NB4 (cell line): Measurements from ENCODE around the gene PATJ.

Experiments used
- CTCF ChIP-seq: IDR thresholded peaks from one replicate; pipeline ENCODE4 v1.5.1; 2012; ENCODE audit warnings: low read depth, low read length
- MAX ChIP-seq: IDR thresholded peaks from 2 replicates; pipeline ENCODE4 v1.6.1; 2011; ENCODE audit warnings: low read depth, low read length
- POLR2A ChIP-seq: IDR thresholded peaks from 2 replicates; pipeline ENCODE4 v1.6.1; 2011; ENCODE audit warnings: mild to moderate bottlenecking; ENCODE audit not compliant: insufficient read length; ENCODE audit errors: extremely low read depth

GRCh38 chr1:62076286-62076685, 334.0 kb downstream of the PATJ start:
- TF ChIP-seq POLR2A (no peak), CTCF (no peak), MAX (no peak)
